Thoracic aorta (tissue), 2 donors: ENCODE results near the gene UCMA. TPM values are rescaled to one million over a fixed set of nuclear protein-coding genes. Genes with fewer than 3 reads are reported as not detected.

ENCODE experiments used
- ATAC-seq: fragments of 150-250 bp; one replicate; pipeline ENCODE4 v1.8.0; 2017; ENCODE audit warnings: low read depth; ENCODE audit not compliant: insufficient number of reproducible peaks, low FRiP score
- DNase-seq: peaks from one replicate; pipeline ENCODE4 v3.0.0-alpha.2; 2020; ENCODE audit warnings: low spot score
- H3K27ac ChIP-seq, 2 donors: fragments of 200-600 bp; sonication (generic); 1 replicate in 1 of 2; 2 replicates in 1 of 2; pipeline ENCODE4 v1.5.1; 2016; ENCODE audit warnings: mild to moderate bottlenecking in 2 of 2, moderate library complexity in 2 of 2
- H3K27me3 ChIP-seq: fragments of 200-600 bp; sonication (generic); replicated peaks from 2 replicates; pipeline ENCODE4 v1.6.0; 2016; ENCODE audit warnings: mild to moderate bottlenecking; ENCODE audit not compliant: insufficient read depth
- H3K36me3 ChIP-seq: fragments of 200-600 bp; sonication (generic); one replicate; pipeline ENCODE4 v1.5.1; 2016
- H3K4me1 ChIP-seq, 2 donors: fragments of 200-600 bp; sonication (generic); 1 replicate in 1 of 2; 2 replicates in 1 of 2; pipeline versions ENCODE4 v1.5.1 to v1.6.0; 2016; ENCODE audit warnings: low read depth in 2 of 2, mild to moderate bottlenecking in 1 of 2; ENCODE audit not compliant: control insufficient read depth in 1 of 2
- H3K4me3 ChIP-seq: fragments of 200-600 bp; sonication (generic); 2 replicates; pipeline ENCODE4 v1.5.1; 2016; ENCODE audit warnings: mild to moderate bottlenecking
- H3K9me3 ChIP-seq: fragments of 200-600 bp; sonication (generic); 2 replicates; pipeline ENCODE4 v1.5.1; 2016
- total RNA-seq, 2 donors: library from RNA; depleted of rRNA; stranded (reverse); fragments of >200 nt; gene quantifications; one replicate each; pipeline versions ENCODE4 v1.1.0 to v1.2.3, GENCODE V29; 2016
- TF ChIP-seq, protein P1 (sequence below): fragments of 200-600 bp; sonication (generic); IDR thresholded peaks from one replicate; pipeline ENCODE4 v1.5.1; 2019; ENCODE audit warnings: antibody characterized with exemption

UCMA gene
- total RNA-seq, 2 donors from 2014 or later: not detected

GRCh38 chr10:13195016-13195415, 39.2 kb downstream of the UCMA start:
- no peak for DNase-seq
- TF ChIP-seq, protein P1, sequence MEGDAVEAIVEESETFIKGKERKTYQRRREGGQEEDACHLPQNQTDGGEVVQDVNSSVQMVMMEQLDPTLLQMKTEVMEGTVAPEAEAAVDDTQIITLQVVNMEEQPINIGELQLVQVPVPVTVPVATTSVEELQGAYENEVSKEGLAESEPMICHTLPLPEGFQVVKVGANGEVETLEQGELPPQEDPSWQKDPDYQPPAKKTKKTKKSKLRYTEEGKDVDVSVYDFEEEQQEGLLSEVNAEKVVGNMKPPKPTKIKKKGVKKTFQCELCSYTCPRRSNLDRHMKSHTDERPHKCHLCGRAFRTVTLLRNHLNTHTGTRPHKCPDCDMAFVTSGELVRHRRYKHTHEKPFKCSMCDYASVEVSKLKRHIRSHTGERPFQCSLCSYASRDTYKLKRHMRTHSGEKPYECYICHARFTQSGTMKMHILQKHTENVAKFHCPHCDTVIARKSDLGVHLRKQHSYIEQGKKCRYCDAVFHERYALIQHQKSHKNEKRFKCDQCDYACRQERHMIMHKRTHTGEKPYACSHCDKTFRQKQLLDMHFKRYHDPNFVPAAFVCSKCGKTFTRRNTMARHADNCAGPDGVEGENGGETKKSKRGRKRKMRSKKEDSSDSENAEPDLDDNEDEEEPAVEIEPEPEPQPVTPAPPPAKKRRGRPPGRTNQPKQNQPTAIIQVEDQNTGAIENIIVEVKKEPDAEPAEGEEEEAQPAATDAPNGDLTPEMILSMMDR: no peak
- no peaks in the 10 kb centered on the region for H3K27me3 ChIP-seq

DNA sequence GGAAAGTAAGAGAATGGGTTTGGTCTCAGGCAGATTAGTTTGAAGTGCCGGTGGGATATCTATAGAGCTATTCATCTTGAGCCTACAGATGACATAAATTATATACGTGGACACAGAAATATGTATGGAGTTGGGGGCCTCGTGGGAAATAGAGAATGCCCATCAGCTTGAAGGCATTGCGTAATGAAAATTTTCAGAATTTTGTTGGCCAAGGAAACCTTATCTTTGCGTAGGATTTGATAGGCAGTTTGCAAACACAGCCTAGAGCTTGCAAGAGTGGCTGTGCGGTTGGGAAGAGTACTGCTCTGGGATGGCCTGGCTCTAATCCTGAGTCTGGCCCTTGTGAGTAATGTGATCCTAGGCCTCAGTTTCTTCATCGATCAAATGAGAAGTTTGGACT, 40.5 kb downstream of the UCMA start:
- ATAC-seq (no peak), DNase-seq (no peak)
- H3K36me3 ChIP-seq: no peaks in the 10 kb centered on the region
- H3K9me3 ChIP-seq: no peaks in the 10 kb centered on the region
- no peaks in the 10 kb centered on the region for H3K27me3 ChIP-seq
- TF ChIP-seq, protein P1: no peak
- no peak overlapping the region for H3K4me3 ChIP-seq
- H3K4me1 ChIP-seq: peaks cover 0 to 10% of the 10 kb centered on the region in 2 donors
- no peak overlapping the region for H3K27ac ChIP-seq

More at GRCh38 chr10:13195016-13195415, 39.2 kb downstream of the UCMA start:
- no peaks in the 10 kb centered on the region for H3K9me3 ChIP-seq
- peaks cover 0 to 4% of the 10 kb centered on the region in 2 donors for H3K4me1 ChIP-seq
- H3K27ac ChIP-seq: no peak overlapping the region
- H3K36me3 ChIP-seq: no peaks in the 10 kb centered on the region
- ATAC-seq: no peak
- H3K4me3 ChIP-seq: no peak overlapping the region

DNA sequence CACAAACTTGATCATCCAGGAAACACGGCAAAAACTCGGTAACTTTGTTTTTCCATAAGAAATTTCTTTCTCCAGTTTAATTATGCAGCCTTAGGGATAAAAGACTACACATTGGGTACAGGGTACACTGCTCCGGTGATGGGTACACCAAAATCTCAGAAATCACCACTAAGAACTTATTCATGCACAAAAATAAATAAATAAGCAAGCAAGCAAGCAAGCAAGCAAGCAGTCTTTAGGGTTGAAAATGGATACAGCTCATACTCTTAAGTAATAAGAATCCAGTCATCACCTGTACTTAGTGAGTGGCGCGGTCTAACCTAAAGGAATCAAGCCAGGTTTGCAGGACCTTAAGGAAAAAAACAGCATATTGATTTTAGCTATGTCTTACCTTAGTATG, 42.8 kb downstream of the UCMA start:
- peaks cover 0 to 10% of the 10 kb centered on the region in 2 donors for H3K4me1 ChIP-seq
- TF ChIP-seq, protein P1: no peak
- DNase-seq (no peak), ATAC-seq (no peak)
- H3K9me3 ChIP-seq: no peaks in the 10 kb centered on the region
- no peaks in the 10 kb centered on the region for H3K36me3 ChIP-seq
- H3K4me3 ChIP-seq: no peak overlapping the region
- H3K27ac ChIP-seq: no peak overlapping the region
- no peaks in the 10 kb centered on the region for H3K27me3 ChIP-seq

DNA sequence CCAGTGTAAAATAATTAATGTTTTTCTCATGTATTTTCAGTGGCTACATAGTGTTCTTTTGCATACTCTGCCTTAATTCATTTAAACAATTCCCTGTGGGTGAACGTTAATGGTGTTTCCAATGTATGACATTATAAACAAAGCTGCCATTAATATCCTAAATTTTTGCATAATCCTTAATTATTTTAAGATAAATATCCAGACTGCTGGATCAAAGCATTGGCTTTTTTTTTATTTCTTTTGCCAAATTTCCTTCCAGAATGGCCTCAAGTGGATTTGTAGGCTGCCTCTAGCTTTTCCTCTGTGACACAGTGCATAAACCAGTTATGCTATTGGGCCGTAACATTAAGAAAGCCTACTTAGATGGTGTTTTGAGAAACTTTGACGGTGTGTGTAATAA, 43.4 kb downstream of the UCMA start:
- H3K4me1 ChIP-seq: peaks cover 0 to 10% of the 10 kb centered on the region in 2 donors
- no peak for ATAC-seq
- TF ChIP-seq, protein P1: no peak

DNA sequence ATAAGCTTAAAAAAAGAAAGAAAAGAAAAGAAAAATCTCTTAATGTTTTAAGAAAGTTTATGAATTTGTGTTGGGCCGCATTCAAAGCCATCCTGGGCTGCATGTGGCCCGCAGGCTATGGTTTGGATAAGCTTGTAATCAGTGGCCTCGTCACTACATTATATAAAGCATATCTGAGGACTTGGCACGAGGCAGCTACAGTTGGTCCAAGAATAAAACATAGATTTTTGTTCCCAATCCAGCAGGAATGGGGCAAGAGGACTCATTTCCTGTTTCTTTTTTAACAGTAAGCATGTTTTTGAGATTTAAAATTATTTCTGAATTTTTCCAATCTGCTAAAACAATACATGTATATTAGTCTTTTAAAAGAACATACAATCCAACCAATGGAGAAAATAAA, 44.2 kb downstream of the UCMA start:
- ATAC-seq: no peak
- Histone ChIP-seq H3K27ac (no peak overlapping the region), H3K4me3 (no peak overlapping the region), H3K27me3 (no peaks in the 10 kb centered on the region), H3K9me3 (no peaks in the 10 kb centered on the region), H3K4me1 (peaks cover 0 to 13% of the 10 kb centered on the region in 2 donors), H3K36me3 (no peaks in the 10 kb centered on the region)
- DNase-seq: no peak
- TF ChIP-seq, protein P1: no peak

More for the DNA sequence above, 43.4 kb downstream of the UCMA start:
- no peak overlapping the region for H3K27ac ChIP-seq
- H3K4me3 ChIP-seq: no peak overlapping the region
- no peaks in the 10 kb centered on the region for H3K27me3 ChIP-seq
- H3K36me3 ChIP-seq: no peaks in the 10 kb centered on the region
- H3K9me3 ChIP-seq: no peaks in the 10 kb centered on the region
- no peak for DNase-seq
